Trophoblast cell (in vitro differentiated cells and primary cell): ENCODE measurements around the gene SMR3B.

Experiments used
- DNase-seq, 2 donors: peaks; one replicate each; pipeline ENCODE4 v3.0.0-alpha.2; 2016
- H2AFZ ChIP-seq: 2 replicates; pipeline ENCODE4 v1.6.1; 2013; ENCODE audit warnings: low read length, moderate library complexity, mild to moderate bottlenecking; ENCODE audit not compliant: insufficient read depth, poor library complexity
- H2AK5ac ChIP-seq: 2 replicates; pipeline ENCODE4 v1.6.1; 2013; ENCODE audit warnings: mild to moderate bottlenecking, low read length
- H2BK120ac ChIP-seq: 2 replicates; pipeline ENCODE4 v1.6.1; 2013; ENCODE audit warnings: low read length, mild to moderate bottlenecking, moderate library complexity; ENCODE audit not compliant: insufficient read depth, poor library complexity
- H2BK12ac ChIP-seq: 2 replicates; pipeline ENCODE4 v1.6.1; 2013; ENCODE audit warnings: mild to moderate bottlenecking, low read length, moderate library complexity
- H2BK5ac ChIP-seq: 2 replicates; pipeline ENCODE4 v1.6.1; 2013; ENCODE audit warnings: low read length, low read depth, moderate library complexity, mild to moderate bottlenecking; ENCODE audit not compliant: poor library complexity
- H3K14ac ChIP-seq: 2 replicates; pipeline ENCODE4 v1.6.1; 2013; ENCODE audit warnings: mild to moderate bottlenecking, low read length
- H3K18ac ChIP-seq: 2 replicates; pipeline ENCODE4 v1.6.1; 2013; ENCODE audit warnings: mild to moderate bottlenecking, low read length
- H3K23ac ChIP-seq: 2 replicates; pipeline ENCODE4 v1.6.1; 2013; ENCODE audit warnings: low read length
- H3K27ac ChIP-seq: 2 replicates; pipeline ENCODE4 v1.5.1; 2013; ENCODE audit warnings: low read depth, mild to moderate bottlenecking, inconsistent platforms, low read length, moderate library complexity
- H3K27me3 ChIP-seq: 2 replicates; pipeline ENCODE4 v1.6.1; 2013; ENCODE audit warnings: inconsistent platforms, mild to moderate bottlenecking, low read length, moderate library complexity; ENCODE audit not compliant: insufficient read depth
- H3K36me3 ChIP-seq, 2 experiments: 1 replicate in 1 of 2; 2 replicates in 1 of 2; pipeline ENCODE4 v1.6.1; 2013; ENCODE audit warnings: low read length in 2 of 2, mild to moderate bottlenecking in 2 of 2, moderate library complexity in 1 of 2; ENCODE audit not compliant: insufficient read depth in 2 of 2, control insufficient read depth in 1 of 2
- H3K4ac ChIP-seq: 2 replicates; pipeline ENCODE4 v1.6.1; 2013; ENCODE audit warnings: low read depth, mild to moderate bottlenecking, low read length, moderate library complexity
- H3K4me1 ChIP-seq, 2 experiments: 1 replicate in 1 of 2; 2 replicates in 1 of 2; pipeline ENCODE4 v1.6.1; 2013; ENCODE audit warnings: low read length in 2 of 2, mild to moderate bottlenecking in 2 of 2, moderate library complexity in 1 of 2; ENCODE audit not compliant: insufficient read depth in 2 of 2, control insufficient read depth in 1 of 2
- H3K4me2 ChIP-seq: 2 replicates; pipeline ENCODE4 v1.6.1; 2013; ENCODE audit warnings: inconsistent platforms, mild to moderate bottlenecking, low read length, moderate library complexity
- H3K4me3 ChIP-seq: 2 replicates; pipeline ENCODE4 v1.5.1; 2013; ENCODE audit warnings: mild to moderate bottlenecking, low read depth, low read length, inconsistent platforms
- H3K79me1 ChIP-seq: one replicate; pipeline ENCODE4 v1.6.1; 2013; ENCODE audit warnings: low read length
- H3K79me2 ChIP-seq: 2 replicates; pipeline ENCODE4 v1.6.1; 2013; ENCODE audit warnings: low read length, mild to moderate bottlenecking; ENCODE audit not compliant: control insufficient read depth, insufficient read depth, poor library complexity
- H3K9ac ChIP-seq: 2 replicates; pipeline ENCODE4 v1.6.1; 2013; ENCODE audit warnings: mild to moderate bottlenecking, low read length
- H3K9me3 ChIP-seq: 2 replicates; pipeline ENCODE4 v1.6.1; 2013; ENCODE audit warnings: low read depth, mild to moderate bottlenecking, control low read depth, inconsistent platforms, low read length; ENCODE audit not compliant: insufficient read depth
- H4K12ac ChIP-seq: 2 replicates; pipeline ENCODE4 v1.6.1; 2013; ENCODE audit warnings: low read depth, mild to moderate bottlenecking, low read length, moderate library complexity
- H4K8ac ChIP-seq: 2 replicates; pipeline ENCODE4 v1.6.1; 2013; ENCODE audit warnings: low read depth, mild to moderate bottlenecking, low read length, moderate library complexity
- H4K91ac ChIP-seq: one replicate; pipeline ENCODE4 v1.6.1; 2013; ENCODE audit warnings: low read depth, mild to moderate bottlenecking, low read length, moderate library complexity
- WGBS: extraction: QIAGEN DNeasy Blood & Tissue Kit; methylation state at CpG from one replicate; pipeline ENCODE4 v1.1.7; 2013; ENCODE audit warnings: missing lambda C conversion rate; ENCODE audit not compliant: insufficient read length, insufficient coverage; ENCODE audit errors: extremely low coverage; 5-methylcytosine and 5-hydroxymethylcytosine counted together

Gene SMR3B

DNA sequence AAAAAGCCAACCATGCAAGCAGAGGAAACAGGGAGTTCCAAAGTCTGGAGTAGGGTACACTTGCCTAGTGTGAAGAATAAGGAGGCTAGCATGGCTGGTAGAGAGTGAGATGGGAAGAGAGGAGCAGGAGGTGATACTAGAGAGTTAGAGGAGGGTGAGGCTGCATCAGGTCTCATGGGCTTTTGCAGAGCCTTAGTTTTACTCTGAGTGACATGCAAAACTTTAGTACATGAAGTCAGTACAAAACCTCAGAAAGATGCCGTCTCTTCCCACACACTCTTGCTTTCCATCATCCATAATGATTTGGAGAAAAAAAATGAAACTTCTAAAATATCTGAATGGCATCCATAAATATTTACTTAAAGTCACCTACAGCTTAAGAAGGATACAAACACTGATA, 19.8 kb downstream of the SMR3B start:
- H2AK5ac ChIP-seq: no peak overlapping the region
- H3K18ac ChIP-seq: no peak overlapping the region
- DNase-seq: no peak
- no peak overlapping the region for H2BK120ac ChIP-seq
- H3K4me3 ChIP-seq: no peak overlapping the region
- H4K8ac ChIP-seq: no peak overlapping the region
- no peak overlapping the region for H4K91ac ChIP-seq
- H3K79me2 ChIP-seq: no peaks in the 10 kb centered on the region
- no peak overlapping the region for H3K9ac ChIP-seq
- no peaks in the 10 kb centered on the region for H3K79me1 ChIP-seq
- no peak overlapping the region for H3K14ac ChIP-seq
- no peak overlapping the region for H3K4me2 ChIP-seq
- H2AFZ ChIP-seq: no peak overlapping the region
- no peaks in the 10 kb centered on the region for H3K4me1 ChIP-seq
- WGBS: no CpG with 5 or more reads among the region's 1 CpG
- H3K27ac ChIP-seq: no peak overlapping the region
- H2BK12ac ChIP-seq: no peak overlapping the region
- no peaks in the 10 kb centered on the region for H3K27me3 ChIP-seq
- H3K36me3 ChIP-seq: no peaks in the 10 kb centered on the region
- no peak overlapping the region for H3K4ac ChIP-seq
- no peaks in the 10 kb centered on the region for H3K9me3 ChIP-seq
- no peak overlapping the region for H2BK5ac ChIP-seq
- no peak overlapping the region for H4K12ac ChIP-seq
- H3K23ac ChIP-seq: no peak overlapping the region

DNA sequence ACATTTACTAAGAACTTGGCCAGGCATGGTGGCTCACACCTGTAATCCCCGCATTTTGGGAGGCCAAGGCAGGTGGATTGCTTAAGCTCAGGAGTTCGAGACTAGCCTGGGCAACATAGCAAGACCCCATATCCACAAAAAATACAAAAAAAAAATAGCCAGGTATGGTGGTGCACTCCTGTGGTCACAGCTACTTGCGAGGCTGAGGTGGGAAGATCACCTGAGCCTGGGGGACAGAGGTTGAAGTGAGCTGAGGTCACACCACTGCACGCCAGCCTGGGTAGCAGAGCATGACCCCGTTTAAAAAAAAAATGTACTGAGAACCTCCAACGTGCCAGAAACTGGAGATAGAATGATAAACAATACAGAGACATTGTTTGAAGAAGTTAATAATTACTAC, 22.8 kb downstream of the SMR3B start:
- Histone ChIP-seq H4K8ac (no peak overlapping the region), H2AFZ (no peak overlapping the region), H3K79me1 (no peaks in the 10 kb centered on the region), H3K36me3 (no peaks in the 10 kb centered on the region), H3K27ac (no peak overlapping the region), H3K4me3 (no peak overlapping the region), H3K27me3 (no peaks in the 10 kb centered on the region), H3K23ac (no peak overlapping the region), H3K14ac (no peak overlapping the region), H4K91ac (no peak overlapping the region), H2BK12ac (no peak overlapping the region), H3K4me2 (no peak overlapping the region), H3K18ac (no peak overlapping the region), H2AK5ac (no peak overlapping the region), H3K9ac (no peak overlapping the region), H4K12ac (no peak overlapping the region), H3K4ac (no peak overlapping the region), H3K9me3 (no peaks in the 10 kb centered on the region), H2BK5ac (no peak overlapping the region), H3K79me2 (no peaks in the 10 kb centered on the region), H3K4me1 (no peaks in the 10 kb centered on the region), H2BK120ac (no peak overlapping the region)
- no peak for DNase-seq
- no CpG with 5 or more reads among the region's 6 CpGs for WGBS

DNA sequence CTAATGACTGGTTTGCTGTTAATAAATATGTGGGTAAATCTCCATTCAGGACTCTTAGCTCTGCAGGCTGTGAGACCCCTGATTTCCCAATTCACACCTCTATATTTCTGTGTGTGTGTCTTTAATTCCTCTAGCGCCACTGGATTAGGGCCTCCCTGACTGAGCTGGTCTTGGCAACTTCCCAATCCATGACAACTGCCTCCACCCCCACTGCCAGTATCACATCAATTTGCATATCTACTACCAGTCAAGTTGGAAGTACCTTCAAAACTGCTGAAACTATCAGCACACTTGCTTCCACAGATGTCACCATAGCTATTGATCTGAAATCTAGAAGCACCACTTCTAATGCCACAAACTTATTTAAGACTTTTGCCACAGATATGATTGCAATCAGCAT, 42.4 kb downstream of the SMR3B start:
- Histone ChIP-seq H4K91ac (no peak overlapping the region), H3K23ac (no peak overlapping the region), H2BK120ac (no peak overlapping the region), H3K4me2 (no peak overlapping the region), H3K14ac (no peak overlapping the region), H3K27me3 (no peaks in the 10 kb centered on the region), H2BK5ac (no peak overlapping the region), H3K79me2 (no peaks in the 10 kb centered on the region), H3K27ac (no peak overlapping the region), H4K12ac (no peak overlapping the region), H3K4me1 (no peaks in the 10 kb centered on the region), H3K18ac (no peak overlapping the region), H3K9ac (no peak overlapping the region), H2BK12ac (no peak overlapping the region), H3K9me3 (peaks cover 5% of the 10 kb centered on the region), H3K79me1 (no peaks in the 10 kb centered on the region), H3K36me3 (no peaks in the 10 kb centered on the region), H4K8ac (no peak overlapping the region), H2AK5ac (no peak overlapping the region), H2AFZ (no peak overlapping the region), H3K4ac (no peak overlapping the region), H3K4me3 (no peak overlapping the region)
- no peak for DNase-seq
- no CpG with 5 or more reads among the region's 1 CpG for WGBS

DNA sequence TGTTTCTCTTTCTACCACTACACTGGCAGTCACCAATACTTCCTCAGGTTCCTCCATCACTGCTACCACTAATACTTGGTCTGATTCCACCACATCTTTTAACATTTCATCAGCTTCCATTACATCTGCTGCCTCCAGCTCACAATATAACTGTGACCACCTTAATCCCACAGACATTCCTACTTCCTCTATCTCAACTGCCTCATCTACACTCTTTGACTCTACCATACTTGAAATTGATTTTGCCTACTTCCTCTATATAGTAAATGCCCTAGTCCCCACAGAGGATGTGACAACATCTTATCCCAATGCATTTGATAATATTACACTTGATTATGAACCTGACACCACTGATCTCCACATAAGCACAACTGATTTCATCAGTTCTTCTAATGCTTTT, 43.9 kb downstream of the SMR3B start:
- H3K4ac ChIP-seq: no peak overlapping the region
- H2AFZ ChIP-seq: no peak overlapping the region
- H4K12ac ChIP-seq: no peak overlapping the region
- no peak overlapping the region for H4K8ac ChIP-seq
- no peak overlapping the region for H3K23ac ChIP-seq
- no peak overlapping the region for H4K91ac ChIP-seq
- no peaks in the 10 kb centered on the region for H3K79me1 ChIP-seq
- H3K27me3 ChIP-seq: no peaks in the 10 kb centered on the region
- no peaks in the 10 kb centered on the region for H3K36me3 ChIP-seq
- H3K14ac ChIP-seq: no peak overlapping the region
- no peaks in the 10 kb centered on the region for H3K4me1 ChIP-seq
- H3K27ac ChIP-seq: no peak overlapping the region
- peaks cover 5% of the 10 kb centered on the region for H3K9me3 ChIP-seq
- H3K4me2 ChIP-seq: no peak overlapping the region
- H2AK5ac ChIP-seq: no peak overlapping the region
- no peak overlapping the region for H2BK12ac ChIP-seq
- no peak overlapping the region for H3K18ac ChIP-seq
- no peaks in the 10 kb centered on the region for H3K79me2 ChIP-seq
- no peak for DNase-seq
- no peak overlapping the region for H2BK5ac ChIP-seq
- H2BK120ac ChIP-seq: no peak overlapping the region
- no peak overlapping the region for H3K4me3 ChIP-seq
- H3K9ac ChIP-seq: no peak overlapping the region

DNA sequence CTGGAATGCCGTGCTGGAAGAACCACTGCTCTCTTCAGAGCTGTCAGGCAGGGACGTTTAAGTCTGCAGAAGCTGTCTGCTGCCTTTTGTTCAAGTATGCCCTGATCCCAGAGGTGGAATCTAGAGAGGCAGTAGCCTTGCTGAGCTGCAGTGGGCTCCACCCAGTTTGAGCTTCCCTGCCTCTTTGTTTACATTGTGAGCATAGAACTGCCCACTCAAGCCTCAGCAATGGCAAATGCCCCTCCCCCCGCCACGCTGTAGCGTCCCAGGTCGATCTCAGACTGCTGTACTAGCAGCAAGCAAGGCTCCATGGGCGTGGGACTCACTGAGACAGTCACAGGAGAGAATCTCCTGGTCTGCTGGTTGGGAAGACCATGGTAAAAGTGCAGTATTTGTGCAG, 54.3 kb downstream of the SMR3B start:
- H3K79me1 ChIP-seq: no peaks in the 10 kb centered on the region
- H2AK5ac ChIP-seq: no peak overlapping the region
- WGBS: no CpG with 5 or more reads among the region's 7 CpGs

More for the DNA sequence above, 54.3 kb downstream of the SMR3B start:
- Histone ChIP-seq H2BK5ac (no peak overlapping the region), H3K14ac (no peak overlapping the region), H2BK12ac (no peak overlapping the region), H3K27ac (no peak overlapping the region), H3K23ac (peak overlapping the region; percentile 77), H3K79me2 (no peaks in the 10 kb centered on the region), H3K27me3 (no peaks in the 10 kb centered on the region), H4K91ac (no peak overlapping the region), H3K36me3 (no peaks in the 10 kb centered on the region), H2BK120ac (no peak overlapping the region), H3K18ac (no peak overlapping the region), H3K4me3 (no peak overlapping the region), H4K12ac (no peak overlapping the region), H3K9me3 (peaks cover 2% of the 10 kb centered on the region), H3K4ac (no peak overlapping the region), H4K8ac (no peak overlapping the region), H3K4me1 (no peaks in the 10 kb centered on the region), H2AFZ (peak overlapping the region; percentile 23), H3K4me2 (no peak overlapping the region), H3K9ac (no peak overlapping the region)
- no peak for DNase-seq
